Spleen (tissue), 7 donors: Measurements from ENCODE around the gene DPYSL5.

Source experiments
- POLR2A ChIP-seq, 3 donors: fragments of 450-650 bp; IDR thresholded peaks; one replicate each; pipeline ENCODE4 v1.5.1; 2017; ENCODE audit warnings: antibody characterized with exemption in 3 of 3, mild to moderate bottlenecking in 1 of 3
- POLR2AphosphoS5 ChIP-seq, 3 donors: sonication (generic); formaldehyde crosslinking; IDR thresholded peaks; one replicate each; pipeline ENCODE4 v1.5.1; 2017; ENCODE audit warnings: antibody characterized with exemption in 3 of 3
- TF ChIP-seq, protein P1 (sequence below), 11 experiments: fragments of 200-600 bp in 7 of 11; fragments of 450-650 bp in 4 of 11; sonication (generic) in 4 of 11; IDR thresholded peaks in 8 of 11; conservative IDR thresholded peaks in 3 of 11; 1 replicate in 7 of 11; 2 replicates in 4 of 11; pipeline versions ENCODE4 v1.4.0 to v1.8.0; 2016 to 2021; ENCODE audit warnings: antibody characterized with exemption in 11 of 11, inconsistent platforms in 4 of 11, mild to moderate bottlenecking in 1 of 11
- donor health status: DM: no; HTN: no; CAD: no; lungs with moderate emphysema.
- donor health status: DM: no; HTN: no; CAD: no.
- donor health status: DM: no; HTN: no; CAD: no.

DNA sequence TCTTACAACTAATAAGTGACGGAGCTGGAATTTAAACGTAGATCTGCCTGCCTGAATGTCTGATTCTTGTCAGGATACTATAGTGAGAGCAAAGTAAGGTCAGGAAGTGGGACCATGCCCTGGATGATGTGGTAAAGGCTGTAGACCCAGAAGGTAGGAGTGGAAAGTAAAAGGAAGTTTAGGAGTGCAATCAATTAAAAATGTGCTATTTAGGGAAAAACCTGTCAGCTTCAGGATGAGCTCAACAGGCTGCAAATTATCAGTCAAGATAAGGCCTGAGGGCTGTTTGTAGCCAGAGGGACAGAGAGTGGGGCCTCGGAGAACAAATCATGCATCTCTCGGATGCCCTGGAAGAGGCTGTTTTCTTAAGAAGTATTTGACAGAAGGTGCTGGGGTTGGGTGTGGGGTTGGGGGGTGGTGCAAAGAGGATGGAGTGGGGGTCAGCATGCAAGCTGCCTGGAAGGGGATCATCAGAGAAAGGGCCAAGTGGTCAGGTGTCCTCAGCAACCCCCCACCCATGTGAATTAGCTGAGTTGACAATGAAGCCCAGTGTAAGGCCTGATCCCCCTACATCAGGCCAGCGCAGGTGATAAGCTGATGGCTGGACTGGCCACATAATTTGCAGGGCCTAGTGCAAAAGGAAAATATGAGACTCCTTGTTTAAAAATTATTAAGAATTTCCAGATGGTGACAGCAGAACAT is 69.4 kb downstream of the DPYSL5 start:
- no peak for TF ChIP-seq POLR2AphosphoS5 (IDR thresholded peaks at IDR 0.05)
- no peak for TF ChIP-seq POLR2A (IDR thresholded peaks at IDR 0.05)
- TF ChIP-seq, protein P1, sequence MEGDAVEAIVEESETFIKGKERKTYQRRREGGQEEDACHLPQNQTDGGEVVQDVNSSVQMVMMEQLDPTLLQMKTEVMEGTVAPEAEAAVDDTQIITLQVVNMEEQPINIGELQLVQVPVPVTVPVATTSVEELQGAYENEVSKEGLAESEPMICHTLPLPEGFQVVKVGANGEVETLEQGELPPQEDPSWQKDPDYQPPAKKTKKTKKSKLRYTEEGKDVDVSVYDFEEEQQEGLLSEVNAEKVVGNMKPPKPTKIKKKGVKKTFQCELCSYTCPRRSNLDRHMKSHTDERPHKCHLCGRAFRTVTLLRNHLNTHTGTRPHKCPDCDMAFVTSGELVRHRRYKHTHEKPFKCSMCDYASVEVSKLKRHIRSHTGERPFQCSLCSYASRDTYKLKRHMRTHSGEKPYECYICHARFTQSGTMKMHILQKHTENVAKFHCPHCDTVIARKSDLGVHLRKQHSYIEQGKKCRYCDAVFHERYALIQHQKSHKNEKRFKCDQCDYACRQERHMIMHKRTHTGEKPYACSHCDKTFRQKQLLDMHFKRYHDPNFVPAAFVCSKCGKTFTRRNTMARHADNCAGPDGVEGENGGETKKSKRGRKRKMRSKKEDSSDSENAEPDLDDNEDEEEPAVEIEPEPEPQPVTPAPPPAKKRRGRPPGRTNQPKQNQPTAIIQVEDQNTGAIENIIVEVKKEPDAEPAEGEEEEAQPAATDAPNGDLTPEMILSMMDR (IDR thresholded peaks at IDR 0.05 in 8 of 11, conservative IDR thresholded peaks at IDR 0.05 in 3 of 11): no peak
